ENCODE results near the gene TMTC4.
"Not testable (repeated sequence)": the region's sequence is repeated elsewhere in the genome, so short reads cannot be mapped to it uniquely, and the experiment has no call there.

Gene TMTC4

DNA sequence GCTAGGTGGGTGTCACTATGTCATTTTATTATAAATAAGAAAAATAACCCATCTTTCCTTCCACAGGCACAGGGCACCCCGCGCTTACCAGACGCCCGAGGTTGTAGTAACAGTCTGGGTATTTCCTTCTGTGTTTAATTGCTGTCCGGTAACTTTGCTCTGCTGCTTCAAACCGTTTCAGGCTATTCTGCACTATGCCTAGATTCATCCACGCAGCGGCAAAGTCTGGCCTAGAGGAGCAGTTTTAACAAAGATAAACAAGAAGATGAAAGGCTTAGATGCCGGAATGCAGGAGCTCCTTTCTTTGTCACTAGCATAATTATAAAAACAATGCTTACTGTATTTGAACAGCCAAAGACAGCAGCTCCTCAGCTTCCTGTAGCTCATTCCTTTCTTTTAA lies 49.1 kb downstream of the TMTC4 start:
- no peak for DNase-seq (ENCODE audit: low spot score)

DNA sequence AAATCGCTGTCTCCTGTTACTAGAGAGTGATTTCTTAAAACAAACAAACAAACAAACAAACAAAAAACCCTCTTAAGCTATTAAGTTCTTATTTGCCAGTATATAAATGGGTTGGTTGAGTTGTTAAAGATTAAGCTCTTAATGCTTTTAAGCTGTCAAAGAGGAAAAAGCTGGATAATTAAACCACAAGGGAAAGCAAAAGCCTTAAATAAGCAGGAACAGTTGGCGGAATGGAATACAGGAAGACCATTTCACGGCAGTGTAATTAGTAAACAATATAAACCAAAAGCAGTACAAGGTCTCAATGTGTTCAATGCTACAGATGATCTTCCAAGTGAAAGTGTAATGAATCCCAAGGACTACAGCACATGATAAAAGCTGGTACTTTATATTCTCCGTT lies 53.8 kb downstream of the TMTC4 start:
- DNase-seq (ENCODE audit: low spot score) = no peak

DNA sequence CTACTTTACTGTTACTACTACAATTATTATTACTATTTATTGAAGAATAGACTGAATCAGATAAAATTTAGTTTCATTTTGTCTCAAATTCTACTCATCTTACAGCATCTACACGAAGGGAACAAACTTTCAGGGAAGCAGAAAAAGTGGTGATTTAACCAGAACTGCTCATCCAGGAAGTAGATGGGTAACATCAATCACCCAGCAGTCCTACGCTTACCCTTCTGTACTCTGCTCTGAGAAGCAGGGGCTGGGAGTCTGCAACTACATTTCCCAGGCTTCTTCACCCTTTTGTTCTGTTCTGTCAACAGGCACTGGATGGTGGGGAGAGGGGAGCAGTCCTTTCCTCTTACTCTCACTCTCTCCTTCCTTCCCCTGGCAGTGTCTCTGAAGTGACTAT lies 54.7 kb downstream of the TMTC4 start:
- no peak for DNase-seq (ENCODE audit: low spot score)

DNA sequence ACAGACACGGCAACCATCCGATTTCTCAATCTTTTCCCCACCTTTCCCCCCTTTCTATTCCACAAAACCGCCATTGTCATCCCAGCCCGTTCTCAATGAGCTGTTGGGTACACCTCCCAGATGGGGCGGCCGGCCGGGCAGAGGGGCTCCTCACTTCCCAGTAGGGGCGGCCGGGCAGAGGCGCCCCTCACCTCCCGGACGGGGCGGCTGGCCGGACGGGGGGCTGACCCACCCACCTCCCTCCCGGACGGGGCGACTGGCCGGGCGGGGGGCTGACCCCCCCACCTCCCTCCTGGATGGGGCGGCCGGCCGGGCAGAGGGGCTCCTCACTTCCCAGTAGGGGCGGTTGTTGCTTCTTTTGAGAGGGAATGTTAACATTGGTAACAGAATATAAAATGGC lies 55.7 kb downstream of the TMTC4 start:
- DNase-seq (ENCODE audit: low spot score) = not testable (repeated sequence)

DNA sequence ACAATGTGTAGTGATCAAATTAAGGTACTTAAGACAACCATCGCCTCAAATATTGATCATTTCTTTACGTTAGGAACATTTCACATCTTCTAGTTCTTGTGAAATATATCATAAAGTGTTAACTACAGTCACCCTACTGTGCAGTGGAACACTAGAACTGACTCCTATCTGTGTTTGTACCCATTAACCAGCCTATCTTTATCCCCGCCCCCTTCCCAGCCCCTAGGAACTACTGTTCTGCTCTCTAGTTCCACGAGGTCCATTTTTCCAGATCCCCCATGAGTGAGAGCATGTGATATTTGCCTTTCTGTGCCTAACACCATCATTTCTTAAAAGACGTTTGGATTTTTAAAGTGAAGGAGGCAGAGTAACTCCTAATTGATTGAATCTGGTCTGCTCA lies 61.6 kb downstream of the TMTC4 start:
- DNase-seq (ENCODE audit: low spot score) = no peak

DNA sequence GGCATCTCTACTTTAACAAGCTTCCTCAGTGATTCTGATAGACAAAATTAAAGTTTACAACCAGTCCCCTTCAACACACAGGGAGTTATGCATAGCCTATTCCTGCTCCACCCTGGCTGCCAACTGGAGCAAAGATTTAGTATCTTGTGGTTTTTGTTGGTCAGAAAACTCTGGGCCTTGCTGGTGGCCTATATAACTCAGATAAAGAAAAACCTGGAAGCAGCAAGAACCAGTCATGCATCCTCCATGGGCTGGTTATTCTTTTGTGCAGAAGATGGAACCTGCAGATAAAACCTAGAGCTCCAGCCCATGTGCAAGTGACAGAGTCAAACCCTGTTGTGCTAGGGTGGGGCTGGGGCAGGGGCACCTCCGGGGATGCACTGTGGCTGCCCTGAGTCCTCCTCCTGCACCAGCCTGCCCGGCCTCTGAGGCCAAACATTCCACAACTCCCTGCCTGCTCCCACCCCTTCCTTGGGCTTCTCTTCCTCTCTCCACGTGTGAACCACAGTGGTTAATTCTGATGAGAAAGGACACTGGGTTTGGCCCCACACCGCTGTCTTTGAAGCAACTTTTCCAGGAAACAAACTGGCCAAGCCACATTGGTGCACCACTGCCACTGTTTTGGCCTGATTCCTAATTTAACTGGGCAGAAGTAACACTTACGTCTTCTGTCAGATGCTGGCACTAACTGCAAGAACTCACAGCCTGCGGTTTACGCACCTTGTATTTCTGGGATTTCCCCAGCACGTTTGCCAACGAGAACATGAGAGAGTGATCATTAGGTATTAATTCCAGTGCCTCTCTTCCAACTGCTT lies 62.7 kb downstream of the TMTC4 start:
- no peak for DNase-seq (ENCODE audit: low spot score)

DNA sequence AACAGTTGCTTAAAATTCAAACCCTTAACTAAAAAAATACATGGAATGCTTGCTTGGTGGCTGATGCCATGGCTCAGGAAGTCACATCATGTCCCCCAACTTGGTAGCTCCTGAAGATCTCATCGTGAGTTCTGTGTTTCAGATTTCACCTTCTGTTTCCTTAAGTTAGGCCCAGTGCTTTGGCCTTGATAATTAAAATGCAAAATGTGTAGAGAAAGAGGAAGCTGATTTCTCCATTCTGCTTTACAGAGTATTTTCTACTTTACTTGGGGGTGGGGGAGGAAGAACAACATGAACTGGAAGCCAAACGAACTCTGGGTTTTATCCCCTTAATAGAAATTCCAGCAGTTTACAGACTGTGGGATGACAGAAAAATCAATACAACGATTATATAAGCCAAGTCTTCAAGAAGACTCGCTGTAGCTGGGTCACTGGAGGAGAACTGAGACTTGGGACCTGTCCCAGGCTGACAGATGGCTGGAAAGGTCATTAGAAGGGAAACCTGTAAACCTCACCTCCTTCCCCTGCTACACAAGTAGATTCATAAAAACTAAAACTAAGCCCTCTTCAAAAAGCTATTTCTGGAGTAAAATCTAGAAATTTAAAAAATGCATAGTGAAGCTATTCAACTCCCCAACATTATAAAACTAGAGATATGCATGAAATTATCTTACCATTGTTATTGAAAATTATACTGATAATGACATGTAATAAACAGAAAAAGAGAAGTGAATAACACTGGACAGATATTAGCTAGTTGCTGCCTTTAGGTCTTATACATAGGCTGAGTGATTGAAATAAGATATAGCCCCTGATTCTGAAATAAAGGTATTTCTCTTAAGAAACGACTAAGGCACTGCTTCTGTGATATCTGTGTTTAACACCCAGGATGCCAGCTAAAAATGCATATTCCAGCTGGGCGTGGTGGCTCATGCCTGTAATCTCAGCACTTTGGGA lies 63.9 kb downstream of the TMTC4 start:
- no peak for DNase-seq (ENCODE audit: low spot score)

DNA sequence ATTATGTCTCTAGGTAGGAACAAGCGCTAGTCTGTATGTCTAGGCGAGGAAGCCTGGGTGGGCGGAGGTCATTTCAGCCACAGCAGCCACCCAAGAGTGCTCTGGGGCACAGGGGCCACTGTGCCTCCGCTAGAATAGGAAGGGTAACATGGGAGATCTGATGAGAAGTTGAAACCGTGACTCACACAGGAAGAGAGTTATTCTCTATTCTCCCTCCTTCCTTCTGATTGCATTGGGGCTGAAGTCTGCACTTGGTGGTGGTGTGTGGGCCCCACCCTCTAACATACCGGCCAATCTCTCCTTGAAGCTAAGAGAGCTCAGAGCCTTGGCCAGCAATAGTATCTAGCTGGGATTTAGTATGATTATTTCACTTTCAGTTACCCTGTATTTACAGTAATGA lies 65.7 kb downstream of the TMTC4 start:
- DNase-seq (ENCODE audit: low spot score) = no peak

DNA sequence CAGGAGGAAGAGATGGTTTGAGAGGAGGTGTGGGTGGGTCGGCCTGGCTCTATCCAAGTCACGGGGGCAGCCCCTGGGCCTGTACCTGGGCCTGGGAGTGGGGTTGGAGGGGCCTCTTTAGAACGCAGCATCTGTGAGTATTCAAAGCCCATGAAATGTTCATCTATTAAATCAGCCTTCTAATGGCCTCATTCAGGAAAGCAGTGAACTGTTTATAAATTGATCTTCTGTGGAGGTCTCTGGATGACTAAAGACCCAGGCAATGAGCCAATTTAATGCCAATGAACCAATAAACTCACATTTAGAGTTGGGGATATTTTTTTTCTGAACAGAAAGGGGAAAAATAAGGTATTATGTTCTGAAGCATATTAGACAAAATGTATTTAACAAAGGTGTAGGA lies 66.1 kb downstream of the TMTC4 start:
- DNase-seq (ENCODE audit: low spot score) = no peak

DNA sequence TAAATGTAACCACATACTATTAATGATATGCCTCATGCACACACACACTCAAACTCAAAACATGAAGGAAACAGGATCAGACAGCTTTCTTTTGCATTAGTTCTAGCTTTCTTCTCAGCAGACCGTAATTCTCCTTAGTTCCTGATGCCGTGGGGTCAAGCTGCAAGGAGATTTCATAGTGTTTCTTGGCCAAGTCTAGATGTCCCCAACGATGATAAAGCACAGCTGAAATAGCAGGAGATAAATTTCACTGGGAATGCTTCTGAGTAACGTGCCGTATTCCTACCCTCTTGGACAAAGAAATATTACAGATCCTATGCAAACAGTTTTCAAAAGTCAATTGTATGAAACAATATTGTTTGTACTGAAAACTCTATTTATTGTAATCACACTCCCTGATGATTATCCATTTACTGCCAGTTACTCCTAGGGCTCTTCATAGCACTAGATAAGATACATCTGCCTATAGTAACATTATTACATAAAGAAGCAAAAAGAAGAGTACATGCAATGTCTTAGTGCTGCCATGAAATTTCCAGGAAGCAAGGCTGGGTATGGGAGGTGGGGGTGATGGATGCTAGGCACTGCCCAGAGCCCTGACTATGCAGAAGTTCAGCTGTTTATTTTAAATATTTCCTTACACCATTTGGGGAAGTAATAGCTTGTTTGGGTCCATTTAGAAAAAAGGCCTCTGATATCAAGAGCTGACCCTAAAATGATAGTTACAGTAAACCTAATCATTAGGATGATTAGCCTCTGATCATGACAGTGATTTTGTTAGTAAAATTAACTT lies 69.5 kb downstream of the TMTC4 start:
- DNase-seq (ENCODE audit: low spot score) = no peak

DNA sequence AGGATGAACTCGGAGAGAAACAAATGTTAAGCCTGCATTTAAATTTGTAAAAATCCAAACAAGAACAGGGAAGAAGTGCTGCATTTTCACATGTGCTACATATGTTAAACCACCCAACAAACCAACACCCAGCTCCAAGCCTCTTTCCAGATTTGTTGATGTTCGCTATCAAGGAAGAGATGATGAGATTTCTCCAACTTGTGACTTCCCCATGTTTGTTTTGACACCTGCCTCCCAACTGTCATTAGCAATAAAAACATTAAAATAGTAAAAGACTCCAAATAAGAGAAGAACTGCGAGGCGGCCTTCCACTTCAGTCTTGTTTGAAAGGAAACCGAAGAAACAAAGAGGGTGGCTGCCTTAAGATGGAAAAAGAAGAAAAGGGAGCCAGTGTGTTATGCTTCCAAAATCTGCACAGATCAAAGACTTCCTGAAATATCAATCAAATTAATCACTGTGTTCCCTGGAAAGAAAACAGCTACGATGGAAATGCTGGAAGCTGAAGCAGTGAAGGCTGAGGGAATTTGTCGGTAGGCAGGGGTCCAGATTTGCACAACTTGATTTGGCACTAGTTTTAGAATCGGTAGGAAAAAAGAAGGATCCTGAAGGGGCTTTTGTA lies 72.0 kb downstream of the TMTC4 start:
- DNase-seq (ENCODE audit: low spot score) = no peak

DNA sequence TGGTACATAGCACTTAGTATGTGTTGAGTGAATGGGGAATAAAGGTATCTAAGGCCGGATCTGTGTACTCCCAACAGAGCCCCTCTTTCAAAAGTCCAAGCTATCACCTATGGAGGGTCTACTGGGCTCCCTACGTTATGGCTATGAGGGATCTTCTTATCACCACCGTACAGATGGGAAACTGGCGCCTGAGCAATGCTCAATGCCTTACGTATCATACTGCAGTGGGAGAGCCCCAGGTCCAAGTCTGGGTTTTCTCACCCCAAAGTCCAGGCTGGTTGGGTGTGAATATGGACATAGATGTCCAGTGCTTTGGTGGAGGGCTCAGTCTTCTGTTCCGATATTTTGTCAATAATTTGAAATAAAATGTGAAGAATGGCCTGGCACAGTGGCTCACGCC lies 72.9 kb downstream of the TMTC4 start:
- no peak for DNase-seq (ENCODE audit: low spot score)

DNA sequence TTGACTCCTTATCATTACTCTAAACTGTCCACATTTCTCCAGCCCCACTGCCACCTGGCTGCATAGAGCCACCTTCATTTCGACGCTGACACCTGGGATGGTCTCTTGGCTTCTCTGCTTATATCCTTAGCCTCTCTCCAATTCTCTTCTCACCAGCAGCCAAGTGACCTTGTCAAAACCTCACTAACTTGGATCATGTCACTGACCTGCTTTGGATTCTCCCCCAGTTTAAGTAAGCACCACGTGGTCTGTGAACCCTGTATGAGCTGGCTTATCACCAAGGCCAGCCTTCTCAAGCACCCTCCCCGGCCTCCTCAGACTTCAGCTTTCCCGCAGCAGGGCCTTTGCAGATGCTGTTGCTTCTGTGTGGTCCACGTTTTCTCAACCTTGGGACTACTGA lies 73.7 kb downstream of the TMTC4 start:
- no peak for DNase-seq (ENCODE audit: low spot score)

DNA sequence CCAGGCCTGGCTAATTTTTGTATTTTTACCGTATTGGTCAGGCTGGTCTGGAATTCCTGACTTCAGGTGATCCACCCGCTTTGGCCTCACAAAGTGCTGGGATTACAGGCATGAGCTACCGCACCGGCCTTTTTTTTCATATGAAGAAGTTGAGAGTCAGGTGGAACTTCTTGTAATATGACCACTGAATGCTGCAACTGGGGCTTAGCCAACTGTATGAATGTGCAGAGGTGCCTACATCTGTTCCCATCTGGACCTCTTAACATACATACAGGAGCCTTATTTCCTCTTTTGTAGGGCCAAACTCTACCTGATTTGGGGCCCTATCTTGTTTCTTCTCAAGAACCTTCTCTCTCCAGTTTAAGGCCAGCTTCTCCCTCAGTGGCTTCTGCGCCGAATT lies 74.1 kb downstream of the TMTC4 start:
- no peak for DNase-seq (ENCODE audit: low spot score)

DNA sequence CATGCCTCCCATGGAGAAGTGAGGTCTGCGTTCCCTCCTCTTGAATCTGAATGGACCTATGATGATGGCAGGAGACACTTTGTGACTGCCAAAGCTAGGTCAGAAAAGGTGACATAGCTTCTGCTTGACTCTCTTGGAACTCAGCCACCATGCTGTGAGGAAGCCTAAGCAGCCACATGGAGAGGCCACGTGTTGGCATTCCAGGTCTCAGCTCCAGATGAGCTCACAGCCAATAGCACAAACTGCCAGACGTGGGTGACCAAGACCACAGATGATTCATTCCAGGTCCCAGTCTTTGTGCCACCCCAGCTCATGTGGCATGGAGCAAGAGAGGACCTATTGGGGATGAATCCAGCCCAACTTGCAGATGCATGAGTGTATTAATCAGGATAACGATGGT lies 77.3 kb downstream of the TMTC4 start:
- DNase-seq (ENCODE audit: low spot score) = no peak

DNA sequence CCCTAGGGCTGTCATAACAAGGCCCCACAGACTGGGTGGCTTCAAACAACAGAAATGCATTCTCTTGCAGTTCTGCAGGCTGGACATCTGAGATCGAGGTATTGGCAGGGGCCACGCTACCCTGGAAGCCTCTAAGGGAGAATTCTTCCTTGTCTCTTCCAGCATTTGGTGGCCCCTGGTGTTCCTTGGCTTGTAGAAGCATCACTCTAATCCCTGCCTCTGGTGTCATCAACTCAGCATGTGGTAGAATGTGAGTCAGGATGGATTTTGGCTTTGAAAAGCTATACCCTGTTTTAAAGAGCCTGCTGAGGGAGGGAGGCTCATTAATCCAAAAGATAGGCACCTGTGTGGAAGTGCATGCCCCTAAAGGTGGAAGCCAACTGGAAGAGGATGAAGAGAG lies 78.1 kb downstream of the TMTC4 start:
- no peak for DNase-seq (ENCODE audit: low spot score)

DNA sequence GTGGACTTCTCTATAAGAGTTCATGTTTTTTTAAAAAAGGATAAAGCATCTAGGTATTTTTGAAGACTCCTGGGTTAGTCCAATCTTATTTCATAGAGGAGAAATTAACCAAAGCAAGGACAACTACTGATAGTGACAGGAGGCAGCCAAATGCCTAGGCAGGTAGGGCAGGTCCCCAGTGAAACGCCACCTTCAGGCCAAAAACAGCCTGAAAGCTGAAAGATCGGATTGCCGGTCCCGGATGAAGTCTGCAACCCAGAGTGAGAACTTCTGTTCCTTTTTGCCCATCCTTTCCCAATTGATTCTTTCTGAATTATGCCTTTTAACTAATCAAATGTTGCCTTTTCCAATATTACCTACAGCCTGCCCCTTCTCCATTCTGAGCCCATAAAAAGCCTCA lies 79.9 kb downstream of the TMTC4 start:
- DNase-seq (ENCODE audit: low spot score) = no peak

DNA sequence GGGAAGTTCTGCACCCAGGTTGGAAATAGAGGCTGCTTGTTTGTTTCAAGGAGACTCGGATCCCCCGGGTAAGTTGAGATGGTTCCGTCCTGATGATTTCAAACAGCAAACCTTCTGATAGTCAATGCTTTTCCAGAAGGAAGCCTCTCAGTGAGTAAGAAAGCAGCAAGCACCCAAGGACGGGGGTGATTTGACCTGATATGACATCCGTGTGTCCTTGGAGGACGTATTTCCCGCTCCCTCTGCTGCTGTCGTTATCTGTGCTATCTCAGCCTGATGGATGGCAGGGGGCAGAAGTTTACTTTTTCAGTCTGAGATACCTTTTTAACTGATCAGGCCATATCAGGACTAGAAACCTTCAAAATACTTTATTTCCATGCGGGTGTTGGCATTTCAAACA lies 80.3 kb downstream of the TMTC4 start:
- DNase-seq (ENCODE audit: low spot score) = no peak

DNA sequence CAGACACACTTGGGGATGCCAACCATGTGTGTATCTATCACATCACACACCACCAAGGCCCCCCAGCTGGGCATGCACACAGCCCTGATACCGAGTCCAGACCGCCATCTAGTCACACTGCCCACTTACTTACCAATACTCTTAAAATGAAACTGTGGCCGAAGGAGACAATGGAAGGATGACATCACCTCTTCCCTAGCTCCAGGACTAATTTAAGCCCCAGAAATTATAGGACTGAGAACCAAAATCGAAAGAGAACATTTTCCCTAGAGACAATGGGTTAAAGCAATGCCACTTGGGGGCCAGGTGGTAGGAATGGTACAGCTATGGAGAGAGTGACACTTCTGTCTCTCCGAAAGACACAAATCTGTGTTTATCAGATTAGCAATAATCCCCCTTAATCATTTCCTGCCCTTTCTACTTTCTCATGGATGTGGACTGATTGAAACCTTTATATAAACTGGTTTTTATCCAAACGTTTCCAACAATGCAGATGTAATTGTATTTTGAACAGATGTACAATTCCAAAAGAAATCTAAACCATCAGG lies 85.3 kb downstream of the TMTC4 start:
- DNase-seq (ENCODE audit: low spot score) = no peak

DNA sequence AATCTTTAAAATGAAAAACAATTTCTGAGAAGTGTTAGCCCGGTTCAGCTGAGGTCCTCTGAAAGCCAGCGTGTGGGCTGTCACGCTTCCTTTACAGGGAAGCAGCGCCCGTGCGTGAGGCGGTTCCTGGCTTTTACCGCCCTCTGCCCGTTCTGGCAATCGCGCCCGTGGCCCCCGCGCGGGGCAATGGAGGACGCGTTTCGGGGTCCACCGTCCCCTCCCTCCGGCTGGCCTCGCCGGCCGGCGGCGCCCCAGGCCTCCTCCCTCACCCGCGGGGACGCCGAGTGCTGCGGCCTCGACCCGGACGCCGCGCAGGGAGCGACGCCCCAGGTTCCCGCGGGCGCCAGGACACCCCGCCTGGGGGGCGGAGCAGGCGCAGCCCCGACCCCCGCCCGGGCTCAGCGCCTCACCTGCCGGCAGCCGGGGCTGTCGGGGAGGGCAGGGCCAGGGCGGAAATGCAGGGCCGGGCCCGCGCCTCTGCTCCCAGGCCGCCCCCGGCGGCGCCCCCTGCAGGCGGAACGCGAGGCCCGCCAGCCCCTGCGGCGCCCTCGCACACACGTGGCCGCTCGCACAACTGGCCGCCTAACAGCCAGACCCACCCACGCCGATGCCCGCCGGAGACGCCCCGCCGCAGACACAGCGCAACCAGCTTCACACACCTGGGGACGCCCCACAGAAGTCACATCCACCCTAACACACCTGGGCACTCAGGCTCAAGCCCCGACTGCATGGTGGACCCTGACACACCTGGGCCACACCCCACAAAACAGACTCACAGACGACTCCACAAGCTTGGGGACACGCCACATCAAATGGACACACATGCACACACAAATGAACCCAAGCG lies 86.0 kb downstream of the TMTC4 start, which contains the start of gene GGACT:
TSS of gene GGACT (minus strand) at position 459 of the 847 bp plus-strand sequence. CDS start 56,198 bp downstream, outside the sequence.
- peak; percentile 81 for DNase-seq (ENCODE audit: low spot score)

DNA sequence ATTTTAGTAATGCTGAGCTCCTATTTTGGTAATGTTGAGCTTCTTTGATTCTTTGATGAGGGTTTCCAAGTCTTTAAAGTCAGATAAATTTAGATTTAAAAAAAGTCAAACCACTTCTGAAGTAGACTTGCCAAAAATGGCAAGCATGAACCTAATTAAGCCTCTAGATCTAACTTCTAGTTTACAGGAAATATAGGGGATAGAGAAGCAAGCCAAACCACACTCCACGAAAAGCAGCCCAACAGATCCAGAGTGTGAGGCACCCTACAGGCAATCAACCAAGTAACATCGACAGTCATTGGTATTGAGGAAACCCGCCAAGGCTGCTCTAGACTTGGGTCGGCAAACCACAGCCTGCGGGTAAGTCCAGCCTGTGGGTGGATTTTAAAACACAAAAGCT lies 89.7 kb downstream of the TMTC4 start:
- no peak for DNase-seq (ENCODE audit: low spot score)
